ENCODE results near the gene PPP1R1C.

Gene PPP1R1C

GRCh38 chr2:181999911-182000310 is 14.3 kb downstream of the PPP1R1C start:
- no peak for DNase-seq (ENCODE audit: low spot score)
- TF ChIP-seq, protein P1, sequence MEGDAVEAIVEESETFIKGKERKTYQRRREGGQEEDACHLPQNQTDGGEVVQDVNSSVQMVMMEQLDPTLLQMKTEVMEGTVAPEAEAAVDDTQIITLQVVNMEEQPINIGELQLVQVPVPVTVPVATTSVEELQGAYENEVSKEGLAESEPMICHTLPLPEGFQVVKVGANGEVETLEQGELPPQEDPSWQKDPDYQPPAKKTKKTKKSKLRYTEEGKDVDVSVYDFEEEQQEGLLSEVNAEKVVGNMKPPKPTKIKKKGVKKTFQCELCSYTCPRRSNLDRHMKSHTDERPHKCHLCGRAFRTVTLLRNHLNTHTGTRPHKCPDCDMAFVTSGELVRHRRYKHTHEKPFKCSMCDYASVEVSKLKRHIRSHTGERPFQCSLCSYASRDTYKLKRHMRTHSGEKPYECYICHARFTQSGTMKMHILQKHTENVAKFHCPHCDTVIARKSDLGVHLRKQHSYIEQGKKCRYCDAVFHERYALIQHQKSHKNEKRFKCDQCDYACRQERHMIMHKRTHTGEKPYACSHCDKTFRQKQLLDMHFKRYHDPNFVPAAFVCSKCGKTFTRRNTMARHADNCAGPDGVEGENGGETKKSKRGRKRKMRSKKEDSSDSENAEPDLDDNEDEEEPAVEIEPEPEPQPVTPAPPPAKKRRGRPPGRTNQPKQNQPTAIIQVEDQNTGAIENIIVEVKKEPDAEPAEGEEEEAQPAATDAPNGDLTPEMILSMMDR (IDR thresholded peaks at IDR 0.05; ENCODE audit: extremely low read depth, missing control alignments): no peak

GRCh38 chr2:182004945-182005520 is 19.4 kb downstream of the PPP1R1C start:
- TF ChIP-seq, protein P1 (IDR thresholded peaks at IDR 0.05; ENCODE audit: extremely low read depth, missing control alignments): no peak
- DNase-seq (ENCODE audit: low spot score): no peak

DNA sequence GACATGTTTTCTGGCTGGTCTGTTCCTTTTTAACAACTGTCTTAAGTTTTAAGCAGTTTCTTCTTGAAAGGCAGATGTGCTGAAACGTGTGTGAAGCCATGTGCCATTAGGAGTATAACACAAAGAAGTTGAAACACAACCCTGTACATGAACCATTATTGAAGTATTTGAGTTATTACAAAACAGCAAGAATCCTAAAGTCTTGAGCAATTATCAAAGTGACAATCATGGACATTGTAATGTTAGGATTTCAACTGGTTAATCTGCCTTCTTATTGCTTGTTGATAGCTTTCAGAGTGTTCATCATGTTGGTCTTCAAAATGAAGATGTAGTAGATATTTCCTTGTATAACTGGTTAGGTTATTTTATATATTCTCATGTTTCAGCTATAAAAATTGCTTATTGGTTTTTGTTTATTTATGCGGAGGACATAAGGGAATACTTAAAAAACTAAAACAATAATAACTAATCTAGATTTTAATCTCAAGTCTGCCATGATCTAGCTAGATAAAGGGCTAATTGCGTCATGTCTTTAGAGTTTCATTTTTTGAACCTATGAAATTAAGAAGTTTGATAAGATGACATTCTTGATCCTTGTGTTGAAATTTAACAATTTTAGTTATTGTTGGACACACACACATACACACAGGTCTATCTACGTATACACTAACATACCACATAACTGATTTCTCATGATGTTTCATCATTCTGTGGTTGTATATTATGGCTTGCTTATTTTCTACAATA is 21.1 kb downstream of the PPP1R1C start:
- TF ChIP-seq, protein P1 (IDR thresholded peaks at IDR 0.05; ENCODE audit: extremely low read depth, missing control alignments): no peak

DNA sequence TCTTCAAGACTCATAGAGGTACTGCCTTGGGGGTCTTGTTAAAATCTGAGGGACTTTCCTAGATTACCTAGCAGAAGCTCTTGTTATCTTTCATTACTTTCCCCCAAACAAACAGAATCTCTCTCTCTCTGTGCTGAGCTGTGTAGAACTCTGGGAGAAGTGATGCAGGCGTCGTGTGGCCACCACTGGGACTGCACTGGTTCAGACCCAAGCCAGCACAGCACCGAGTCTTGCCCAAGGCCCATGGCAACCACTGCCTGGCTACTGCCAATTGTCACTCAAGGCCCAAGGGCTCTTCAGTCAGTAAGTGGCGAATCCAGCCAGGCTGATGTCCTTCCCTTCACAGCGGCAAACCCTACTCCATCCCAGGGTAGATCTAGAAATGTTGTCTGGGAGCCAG is 28.6 kb downstream of the PPP1R1C start:
- TF ChIP-seq, protein P1 (IDR thresholded peaks at IDR 0.05; ENCODE audit: extremely low read depth, missing control alignments): no peak
- no peak for DNase-seq (ENCODE audit: low spot score)

More for the DNA sequence above, 21.1 kb downstream of the PPP1R1C start:
- DNase-seq (ENCODE audit: low spot score): no peak

DNA sequence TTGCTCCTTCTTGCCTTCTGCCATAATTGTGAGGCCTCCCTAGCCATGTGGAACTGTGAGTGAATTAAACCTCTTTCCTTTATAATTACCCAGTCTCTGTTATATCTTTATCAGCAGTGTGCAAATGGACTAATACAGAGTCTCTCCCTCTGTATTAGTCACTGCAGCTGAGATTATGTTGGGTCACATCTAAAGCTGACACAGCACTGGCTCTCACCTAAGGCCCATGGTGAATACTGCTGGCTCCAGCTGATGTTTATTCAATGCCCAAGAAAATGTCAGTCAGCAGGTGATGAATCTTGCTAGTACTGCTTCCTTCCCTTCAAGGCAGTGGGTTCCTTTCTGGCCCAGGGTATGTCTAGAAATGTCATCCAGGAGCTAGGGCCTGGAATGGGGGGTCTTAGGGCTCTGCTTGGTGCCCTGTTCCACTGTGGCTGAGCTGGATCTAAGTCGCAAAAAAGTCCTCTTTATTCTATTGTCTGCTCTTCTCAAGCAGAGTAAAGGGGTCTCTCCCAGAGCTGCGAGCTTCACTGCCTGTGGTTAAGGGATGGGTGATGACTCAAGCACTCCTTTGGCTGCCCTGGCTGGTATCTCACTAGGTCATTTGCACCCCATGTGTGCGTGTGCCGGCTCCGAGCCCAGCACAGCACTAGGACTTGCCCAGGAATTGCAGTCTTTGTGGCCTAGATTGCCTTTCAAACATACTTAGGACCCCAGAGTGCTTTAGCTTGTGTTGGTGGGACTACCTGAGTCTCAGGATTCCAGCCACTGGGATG is 29.9 kb downstream of the PPP1R1C start:
- no peak for DNase-seq (ENCODE audit: low spot score)

DNA sequence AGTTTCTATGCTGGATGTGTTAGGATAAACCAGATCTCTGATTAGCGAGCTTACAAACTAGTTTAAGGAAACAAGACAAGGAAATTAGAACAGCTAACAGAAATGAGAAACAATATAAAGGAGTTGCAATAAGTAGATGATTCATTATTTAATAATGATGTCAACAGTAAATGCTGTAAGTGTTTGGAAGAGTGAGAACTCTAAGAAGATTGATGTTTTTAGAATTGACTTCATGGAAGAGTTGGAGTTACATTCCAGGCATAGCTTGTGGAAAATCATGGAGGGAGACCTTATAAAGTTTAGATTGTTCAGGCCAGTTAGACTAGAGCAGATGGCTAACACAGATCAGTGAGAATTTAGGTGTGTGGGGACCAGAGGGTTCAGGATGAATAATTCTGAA is 32.6 kb downstream of the PPP1R1C start:
- TF ChIP-seq, protein P1 (IDR thresholded peaks at IDR 0.05; ENCODE audit: extremely low read depth, missing control alignments): no peak
- no peak for DNase-seq (ENCODE audit: low spot score)

More for the DNA sequence above, 29.9 kb downstream of the PPP1R1C start:
- TF ChIP-seq, protein P1 (IDR thresholded peaks at IDR 0.05; ENCODE audit: extremely low read depth, missing control alignments): no peak

GRCh38 chr2:182019731-182020130 is 34.1 kb downstream of the PPP1R1C start:
- DNase-seq (ENCODE audit: low spot score): no peak
- TF ChIP-seq, protein P1 (IDR thresholded peaks at IDR 0.05; ENCODE audit: extremely low read depth, missing control alignments): no peak

Data from GM20000 (cell line).